ENCODE data around the gene CDC37. TPM values are rescaled to one million over a fixed set of nuclear protein-coding genes. Genes with fewer than 3 reads are reported as not detected.

Gene CDC37
- total and polyA plus RNA-seq, 2 of the 4 experiments (the other 2 are of a cell fraction): 209 to 650 TPM

DNA sequence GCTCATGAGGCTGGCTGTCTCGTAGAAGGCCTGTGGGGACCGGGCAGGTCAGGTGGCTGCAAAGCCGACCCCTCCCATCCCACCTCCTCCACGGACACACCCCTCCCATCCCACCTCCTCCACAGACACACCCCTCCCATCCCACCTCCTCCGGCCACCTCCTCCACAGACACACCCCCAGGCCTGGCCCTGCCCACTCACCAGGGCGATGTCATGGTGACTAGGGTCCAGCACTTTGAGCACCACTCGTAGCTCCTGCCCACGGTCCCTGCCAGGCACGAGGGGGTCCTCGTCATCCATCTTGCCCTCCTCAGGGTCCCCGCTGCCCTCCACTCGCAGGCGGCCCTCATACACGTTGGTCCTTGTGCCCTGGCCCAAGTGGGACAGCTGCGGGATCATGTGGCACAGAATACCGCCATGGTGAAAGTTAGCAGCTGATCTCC is 41.8 kb downstream of the CDC37 start:
- H3K9me1 ChIP-seq (ENCODE audit: insufficient read depth, low read length): no peaks in the 10 kb centered on the region
- no peak overlapping the region for H4K91ac ChIP-seq (ENCODE audit: insufficient read depth, low read depth, low read length)
- no peak overlapping the region for H3K9ac ChIP-seq (ENCODE audit: low read depth, low read length)
- no peaks in the 10 kb centered on the region for H3K4me1 ChIP-seq (ENCODE audit: control insufficient read depth, insufficient read depth, low read length)
- H2BK20ac ChIP-seq (ENCODE audit: low read depth, low read length): no peak overlapping the region
- H2BK120ac ChIP-seq (ENCODE audit: low read depth, low read length): no peak overlapping the region
- DNase-seq: no peak
- dilution Hi-C loops (cut with HindIII; ENCODE audit: low sequenced_read_pairs, unreplicated experiment): no loop called here
- no peak overlapping the region for H2AFZ ChIP-seq (replicated peaks; ENCODE audit: low read length, poor library complexity)
- H3K36me3 ChIP-seq (ENCODE audit: control insufficient read depth, insufficient read depth, low read length): peaks cover 68% of the 10 kb centered on the region
- H3K56ac ChIP-seq (ENCODE audit: extremely low read depth, insufficient read depth, low read length): no peak overlapping the region
- no peak overlapping the region for H2BK5ac ChIP-seq (ENCODE audit: low read depth, low read length, poor library complexity, severe bottlenecking)
- H2BK15ac ChIP-seq (ENCODE audit: low read depth, low read length): no peak overlapping the region
- no peak overlapping the region for H2AK5ac ChIP-seq (ENCODE audit: low read depth, low read length)
- no peak for ATAC-seq (ENCODE audit: low read depth)
- H3K23ac ChIP-seq (ENCODE audit: low read depth, low read length): no peak overlapping the region
- H3K27ac ChIP-seq (ENCODE audit: insufficient read depth, low read length): no peak overlapping the region
- intact Hi-C loops (cut with micrococcal nuclease): no loop called here
- H4K8ac ChIP-seq (ENCODE audit: low read depth in 2 of 2, low read length in 2 of 2): no peak overlapping the region
- POLR2A ChIA-PET (ENCODE audit: unreplicated experiment): no interaction called here
- WGBS, 2 experiments (ENCODE audit: extremely low coverage in 2 of 2, insufficient read length in 1 of 2): 91% methylated on average over 13 of the region's 16 CpGs; no CpG with 5 or more reads in 1 of the 2 experiments
- no peaks in the 10 kb centered on the region for H3K9me3 ChIP-seq (ENCODE audit: control insufficient read depth, insufficient read depth, low read length)
- CTCF ChIA-PET: no interaction called here
- H3K4me3 ChIP-seq (ENCODE audit: insufficient read depth, low read depth, low read length): no peak overlapping the region
- H4K5ac ChIP-seq (ENCODE audit: low read depth, low read length): no peak overlapping the region
- TF ChIP-seq, protein P1, sequence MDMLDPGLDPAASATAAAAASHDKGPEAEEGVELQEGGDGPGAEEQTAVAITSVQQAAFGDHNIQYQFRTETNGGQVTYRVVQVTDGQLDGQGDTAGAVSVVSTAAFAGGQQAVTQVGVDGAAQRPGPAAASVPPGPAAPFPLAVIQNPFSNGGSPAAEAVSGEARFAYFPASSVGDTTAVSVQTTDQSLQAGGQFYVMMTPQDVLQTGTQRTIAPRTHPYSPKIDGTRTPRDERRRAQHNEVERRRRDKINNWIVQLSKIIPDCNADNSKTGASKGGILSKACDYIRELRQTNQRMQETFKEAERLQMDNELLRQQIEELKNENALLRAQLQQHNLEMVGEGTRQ (IDR thresholded peaks at IDR 0.05; ENCODE audit: low read depth, low read length): no peak
- no peak for TF ChIP-seq FOS (IDR thresholded peaks at IDR 0.05; ENCODE audit: low read depth, low read length)
- TF ChIP-seq RFX5 (IDR thresholded peaks at IDR 0.05; ENCODE audit: low read depth, low read length): no peak
- TF ChIP-seq RCOR1 (IDR thresholded peaks at IDR 0.05; ENCODE audit: insufficient replicate concordance, low read length): no peak
- TF ChIP-seq POLR2A (IDR thresholded peaks at IDR 0.05; ENCODE audit: low read depth, low read length): no peak
- TF ChIP-seq SMC3 (IDR thresholded peaks at IDR 0.05; ENCODE audit: low read depth, low read length): no peak
- no peak for TF ChIP-seq CHD1 (IDR thresholded peaks at IDR 0.05; ENCODE audit: low read depth, low read length)
- no peak for TF ChIP-seq MXI1 (IDR thresholded peaks at IDR 0.05; ENCODE audit: borderline replicate concordance, low read depth, low read length)
- TF ChIP-seq, protein P2, sequence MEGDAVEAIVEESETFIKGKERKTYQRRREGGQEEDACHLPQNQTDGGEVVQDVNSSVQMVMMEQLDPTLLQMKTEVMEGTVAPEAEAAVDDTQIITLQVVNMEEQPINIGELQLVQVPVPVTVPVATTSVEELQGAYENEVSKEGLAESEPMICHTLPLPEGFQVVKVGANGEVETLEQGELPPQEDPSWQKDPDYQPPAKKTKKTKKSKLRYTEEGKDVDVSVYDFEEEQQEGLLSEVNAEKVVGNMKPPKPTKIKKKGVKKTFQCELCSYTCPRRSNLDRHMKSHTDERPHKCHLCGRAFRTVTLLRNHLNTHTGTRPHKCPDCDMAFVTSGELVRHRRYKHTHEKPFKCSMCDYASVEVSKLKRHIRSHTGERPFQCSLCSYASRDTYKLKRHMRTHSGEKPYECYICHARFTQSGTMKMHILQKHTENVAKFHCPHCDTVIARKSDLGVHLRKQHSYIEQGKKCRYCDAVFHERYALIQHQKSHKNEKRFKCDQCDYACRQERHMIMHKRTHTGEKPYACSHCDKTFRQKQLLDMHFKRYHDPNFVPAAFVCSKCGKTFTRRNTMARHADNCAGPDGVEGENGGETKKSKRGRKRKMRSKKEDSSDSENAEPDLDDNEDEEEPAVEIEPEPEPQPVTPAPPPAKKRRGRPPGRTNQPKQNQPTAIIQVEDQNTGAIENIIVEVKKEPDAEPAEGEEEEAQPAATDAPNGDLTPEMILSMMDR (conservative IDR thresholded peaks at IDR 0.05; ENCODE audit: low read depth, low read length): no peak
- no peak overlapping the region for H3K4ac ChIP-seq (ENCODE audit: low read depth, low read length)
- no peak overlapping the region for H3K4me2 ChIP-seq (ENCODE audit: low read depth, low read length)
- H3K18ac ChIP-seq (ENCODE audit: low read depth, low read length): no peak overlapping the region
- peaks cover 0 to 8% of the 10 kb centered on the region in 2 experiments; a peak in 1 of 4 replicates for H3K79me1 ChIP-seq (ENCODE audit: low read depth in 1 of 2, low read length in 2 of 2)
- H2AK9ac ChIP-seq (replicated peaks; ENCODE audit: low read depth, low read length, poor library complexity): no peak overlapping the region
- BruUV-seq (replicated peaks): no TSS peak
- in situ Hi-C loops (cut with MboI; ENCODE audit: low sequenced_read_pairs): no loop called here
- no peak overlapping the region for H3K14ac ChIP-seq (replicated peaks; ENCODE audit: low read depth, low read length)
- peaks cover 9% of the 10 kb centered on the region; the same call in 1 of the 2 replicates for H4K20me1 ChIP-seq (ENCODE audit: insufficient read depth, low read length)
- H3K27me3 ChIP-seq (ENCODE audit: control insufficient read depth, insufficient read depth, low read length): no peaks in the 10 kb centered on the region

All from IMR-90 (cell line).